Measurements from ENCODE around the gene ARHGAP5.

GRCh38 chr14:32064931-32065330, 12.2 kb upstream of the ARHGAP5 start:
- TF ChIP-seq EZH2phosphoT487 (IDR thresholded peaks at IDR 0.05; ENCODE audit: unreplicated experiment), result no peak
- TF ChIP-seq, protein P1, sequence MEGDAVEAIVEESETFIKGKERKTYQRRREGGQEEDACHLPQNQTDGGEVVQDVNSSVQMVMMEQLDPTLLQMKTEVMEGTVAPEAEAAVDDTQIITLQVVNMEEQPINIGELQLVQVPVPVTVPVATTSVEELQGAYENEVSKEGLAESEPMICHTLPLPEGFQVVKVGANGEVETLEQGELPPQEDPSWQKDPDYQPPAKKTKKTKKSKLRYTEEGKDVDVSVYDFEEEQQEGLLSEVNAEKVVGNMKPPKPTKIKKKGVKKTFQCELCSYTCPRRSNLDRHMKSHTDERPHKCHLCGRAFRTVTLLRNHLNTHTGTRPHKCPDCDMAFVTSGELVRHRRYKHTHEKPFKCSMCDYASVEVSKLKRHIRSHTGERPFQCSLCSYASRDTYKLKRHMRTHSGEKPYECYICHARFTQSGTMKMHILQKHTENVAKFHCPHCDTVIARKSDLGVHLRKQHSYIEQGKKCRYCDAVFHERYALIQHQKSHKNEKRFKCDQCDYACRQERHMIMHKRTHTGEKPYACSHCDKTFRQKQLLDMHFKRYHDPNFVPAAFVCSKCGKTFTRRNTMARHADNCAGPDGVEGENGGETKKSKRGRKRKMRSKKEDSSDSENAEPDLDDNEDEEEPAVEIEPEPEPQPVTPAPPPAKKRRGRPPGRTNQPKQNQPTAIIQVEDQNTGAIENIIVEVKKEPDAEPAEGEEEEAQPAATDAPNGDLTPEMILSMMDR (conservative IDR thresholded peaks at IDR 0.05; ENCODE audit: low read depth in 2 of 2), result no peak
- TF ChIP-seq ETS1 (IDR thresholded peaks at IDR 0.05), result no peak
